HCT116 (cell line): ENCODE data around the gene SND1.

Experiments used
- CTCF ChIP-seq, 3 experiments: fragments of 200-600 bp in 1 of 3; sonication (generic) in 1 of 3; IDR thresholded peaks in 2 of 3; conservative IDR thresholded peaks in 1 of 3; 2 replicates each; pipeline ENCODE4 v1.5.1; 2012 to 2017; ENCODE audit warnings: low read depth in 2 of 3, low read length in 2 of 3, antibody characterized with exemption in 1 of 3, borderline replicate concordance in 1 of 3, control low read depth in 1 of 3, mild to moderate bottlenecking in 1 of 3, mixed read lengths in 1 of 3, mixed run types in 1 of 3, moderate library complexity in 1 of 3; ENCODE audit not compliant: insufficient read depth in 1 of 3
- EZH2 ChIP-seq: fragments of 200-600 bp; sonication (generic); IDR thresholded peaks from 2 replicates; pipeline ENCODE4 v1.6.1; 2017; ENCODE audit warnings: antibody characterized with exemption, mixed run types
- RAD21 ChIP-seq: IDR thresholded peaks from 2 replicates; pipeline ENCODE4 v1.6.1; 2012; ENCODE audit warnings: low read depth, mild to moderate bottlenecking
- ZBTB33 ChIP-seq: IDR thresholded peaks from 2 replicates; pipeline ENCODE4 v1.6.1; 2011; ENCODE audit warnings: mild to moderate bottlenecking, low read length, moderate library complexity; ENCODE audit not compliant: insufficient replicate concordance; ENCODE audit errors: extremely low read depth

- TF ChIP-seq ZBTB33 (no peak), CTCF (IDR thresholded peaks at IDR 0.05 in 2 of 3, conservative IDR thresholded peaks at IDR 0.05 in 1 of 3; ENCODE audit: borderline replicate concordance in 1 of 3, insufficient read depth in 1 of 3, low read depth in 2 of 3, low read length in 2 of 3) (no peak), EZH2 (no peak), RAD21 (no peak)
These were observed 236.4 kb downstream of the SND1 start for GRCh38 chr7:127888411-127888810.
